ENCODE measurements around the gene PTPRG. TPM values are rescaled to one million over a fixed set of nuclear protein-coding genes. Genes with fewer than 3 reads are reported as not detected.
"Not testable (repeated sequence)": the region's sequence is repeated elsewhere in the genome, so short reads cannot be mapped to it uniquely, and the experiment has no call there.

PTPRG gene
- total RNA-seq, 1 donor from 2014 or later = 11.1 TPM

GRCh38 chr3:61813636-61814035, 252.3 kb downstream of the PTPRG start:
- no peak for DNase-seq (ENCODE audit: low read depth)
- FAIRE-seq = no peak
- no peaks in the 10 kb centered on the region for H3K36me3 ChIP-seq (ENCODE audit: control insufficient read depth, insufficient read depth, low read length)
- H3K27me3 ChIP-seq (ENCODE audit: control insufficient read depth, insufficient read depth, low read length) = no peaks in the 10 kb centered on the region
- TF ChIP-seq CTCF (IDR thresholded peaks at IDR 0.05; ENCODE audit: insufficient read depth, low read length, severe bottlenecking) = no peak
- H3K4me3 ChIP-seq (ENCODE audit: low read depth, low read length) = no peak overlapping the region

- Histone ChIP-seq H3K36me3 (ENCODE audit: control insufficient read depth, insufficient read depth, low read length) (no peaks in the 10 kb centered on the region), H3K27me3 (ENCODE audit: control insufficient read depth, insufficient read depth, low read length) (no peaks in the 10 kb centered on the region), H3K4me3 (ENCODE audit: low read depth, low read length) (no peak overlapping the region)
- FAIRE-seq (no peak), DNase-seq (ENCODE audit: low read depth) (no peak)
- TF ChIP-seq CTCF (IDR thresholded peaks at IDR 0.05; ENCODE audit: insufficient read depth, low read length, severe bottlenecking) = no peak
These were observed 253.3 kb downstream of the PTPRG start for GRCh38 chr3:61814674-61815073.

GRCh38 chr3:61816304-61816703, 254.9 kb downstream of the PTPRG start:
- FAIRE-seq; H3K36me3 ChIP-seq (ENCODE audit: control insufficient read depth, insufficient read depth, low read length); H3K4me3 ChIP-seq (ENCODE audit: low read depth, low read length); H3K27me3 ChIP-seq (ENCODE audit: control insufficient read depth, insufficient read depth, low read length); DNase-seq (ENCODE audit: low read depth): not testable (repeated sequence)

GRCh38 chr3:61819861-61820260, 258.5 kb downstream of the PTPRG start:
- no peak for FAIRE-seq
- Histone ChIP-seq H3K36me3 (ENCODE audit: control insufficient read depth, insufficient read depth, low read length) (no peaks in the 10 kb centered on the region), H3K27me3 (ENCODE audit: control insufficient read depth, insufficient read depth, low read length) (no peaks in the 10 kb centered on the region), H3K4me3 (ENCODE audit: low read depth, low read length) (no peak overlapping the region)
- TF ChIP-seq CTCF (IDR thresholded peaks at IDR 0.05; ENCODE audit: insufficient read depth, low read length, severe bottlenecking) = no peak
- DNase-seq (ENCODE audit: low read depth) = peak; percentile 23

- Histone ChIP-seq H3K36me3 (ENCODE audit: control insufficient read depth, insufficient read depth, low read length) (no peaks in the 10 kb centered on the region), H3K27me3 (ENCODE audit: control insufficient read depth, insufficient read depth, low read length) (no peaks in the 10 kb centered on the region), H3K4me3 (ENCODE audit: low read depth, low read length) (no peak overlapping the region)
- no peak for DNase-seq (ENCODE audit: low read depth)
- no peak for TF ChIP-seq CTCF (IDR thresholded peaks at IDR 0.05; ENCODE audit: insufficient read depth, low read length, severe bottlenecking)
- FAIRE-seq = no peak
These were observed 259.1 kb downstream of the PTPRG start for GRCh38 chr3:61820306-61820992.

- DNase-seq (ENCODE audit: low read depth) (no peak), FAIRE-seq (no peak)
These were observed 260.5 kb downstream of the PTPRG start for GRCh38 chr3:61821823-61822251.

More at GRCh38 chr3:61821823-61822251, 260.5 kb downstream of the PTPRG start:
- Histone ChIP-seq H3K27me3 (ENCODE audit: control insufficient read depth, insufficient read depth, low read length) (no peaks in the 10 kb centered on the region), H3K4me3 (ENCODE audit: low read depth, low read length) (no peak overlapping the region), H3K36me3 (ENCODE audit: control insufficient read depth, insufficient read depth, low read length) (no peaks in the 10 kb centered on the region)
- no peak for TF ChIP-seq CTCF (IDR thresholded peaks at IDR 0.05; ENCODE audit: insufficient read depth, low read length, severe bottlenecking)
